ENCODE measurements around the gene KHDC4. TPM values are rescaled to one million over a fixed set of nuclear protein-coding genes. Genes with fewer than 3 reads are reported as not detected.

KHDC4 gene
- total and polyA plus RNA-seq, 4 donors: 15.4 to 63.1 (median 34.6) TPM

DNA sequence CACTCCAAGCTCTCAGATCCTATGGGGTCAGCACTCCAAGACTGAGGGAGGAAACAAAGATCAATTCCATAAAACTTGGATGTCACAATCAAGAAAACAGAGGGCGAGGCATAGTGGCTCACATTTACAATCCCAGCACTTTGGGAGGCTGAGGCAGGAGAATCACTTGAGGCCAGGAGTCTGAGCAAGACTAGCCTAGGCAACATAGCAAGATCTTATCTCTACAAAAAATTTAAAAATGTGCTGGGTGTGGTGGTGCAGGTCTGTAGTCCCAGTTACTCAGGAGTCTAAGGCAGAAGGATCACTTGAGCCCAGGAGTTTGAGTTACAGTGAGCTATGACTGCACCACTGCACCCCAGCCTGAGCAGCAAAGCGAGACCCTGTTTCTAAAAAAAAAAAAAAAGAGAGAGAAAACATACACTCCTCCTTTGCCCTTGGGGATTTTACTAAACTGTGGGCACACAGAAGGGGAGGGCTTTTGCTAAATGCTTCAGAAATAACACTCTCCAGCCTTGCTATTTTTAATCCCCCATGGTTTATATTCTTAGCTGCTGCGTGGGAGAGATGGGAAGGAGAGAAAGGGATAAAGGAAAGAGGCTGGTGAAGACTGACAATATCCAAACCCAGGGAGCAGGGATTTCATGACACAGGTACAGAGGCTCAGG is 26.0 kb upstream of the KHDC4 start:
- no peaks in the 10 kb centered on the region for H3K27me3 ChIP-seq (ENCODE audit: control insufficient read depth in 3 of 3, insufficient read depth in 3 of 3, low read length in 2 of 3)
- DNase-seq: no peak
- TF ChIP-seq, protein P1, sequence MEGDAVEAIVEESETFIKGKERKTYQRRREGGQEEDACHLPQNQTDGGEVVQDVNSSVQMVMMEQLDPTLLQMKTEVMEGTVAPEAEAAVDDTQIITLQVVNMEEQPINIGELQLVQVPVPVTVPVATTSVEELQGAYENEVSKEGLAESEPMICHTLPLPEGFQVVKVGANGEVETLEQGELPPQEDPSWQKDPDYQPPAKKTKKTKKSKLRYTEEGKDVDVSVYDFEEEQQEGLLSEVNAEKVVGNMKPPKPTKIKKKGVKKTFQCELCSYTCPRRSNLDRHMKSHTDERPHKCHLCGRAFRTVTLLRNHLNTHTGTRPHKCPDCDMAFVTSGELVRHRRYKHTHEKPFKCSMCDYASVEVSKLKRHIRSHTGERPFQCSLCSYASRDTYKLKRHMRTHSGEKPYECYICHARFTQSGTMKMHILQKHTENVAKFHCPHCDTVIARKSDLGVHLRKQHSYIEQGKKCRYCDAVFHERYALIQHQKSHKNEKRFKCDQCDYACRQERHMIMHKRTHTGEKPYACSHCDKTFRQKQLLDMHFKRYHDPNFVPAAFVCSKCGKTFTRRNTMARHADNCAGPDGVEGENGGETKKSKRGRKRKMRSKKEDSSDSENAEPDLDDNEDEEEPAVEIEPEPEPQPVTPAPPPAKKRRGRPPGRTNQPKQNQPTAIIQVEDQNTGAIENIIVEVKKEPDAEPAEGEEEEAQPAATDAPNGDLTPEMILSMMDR (IDR thresholded peaks at IDR 0.05; ENCODE audit: control extremely low read depth, extremely low read depth): no peak
- H3K9me3 ChIP-seq (ENCODE audit: control insufficient read depth in 4 of 4, insufficient read depth in 3 of 4, low read length in 3 of 4): no peaks in the 10 kb centered on the region
- H3K27ac ChIP-seq (ENCODE audit: low read depth in 1 of 2, low read length in 1 of 2): peak overlapping the region; percentile 50 to 76
- H3K36me3 ChIP-seq (ENCODE audit: control insufficient read depth in 4 of 4, insufficient read depth in 4 of 4, low read length in 4 of 4): peaks cover 22 to 63% (median 54%) of the 10 kb centered on the region in 4 donors
- 91 to 94% methylated on average over 3 of the region's 3 CpGs for WGBS, 2 donors
- no peak for ATAC-seq (ENCODE audit: insufficient read depth, low FRiP score)
- no peak overlapping the region for H3K9ac ChIP-seq (ENCODE audit: insufficient read depth in 1 of 2, low read length in 2 of 2)
- H3K4me1 ChIP-seq (ENCODE audit: control insufficient read depth in 5 of 5, insufficient read depth in 5 of 5, low read length in 5 of 5): peaks cover 0 to 4% (median 0%) of the 10 kb centered on the region in 5 donors
- no peak overlapping the region for H3K4me3 ChIP-seq

GRCh38 chr1:155957411-155957915 is 23.2 kb upstream of the KHDC4 start:
- TF ChIP-seq, protein P1 (IDR thresholded peaks at IDR 0.05; ENCODE audit: control extremely low read depth, extremely low read depth): no peak
- Histone ChIP-seq H3K9ac (ENCODE audit: insufficient read depth in 1 of 2, low read length in 2 of 2) (no peak overlapping the region), H3K27ac (ENCODE audit: low read depth in 1 of 2, low read length in 1 of 2) (peak overlapping the region in 1 of 2 donors; percentile 20), H3K9me3 (ENCODE audit: control insufficient read depth in 4 of 4, insufficient read depth in 3 of 4, low read length in 3 of 4) (no peaks in the 10 kb centered on the region), H3K36me3 (ENCODE audit: control insufficient read depth in 4 of 4, insufficient read depth in 4 of 4, low read length in 4 of 4) (peaks cover 25 to 57% (median 53%) of the 10 kb centered on the region in 4 donors), H3K27me3 (ENCODE audit: control insufficient read depth in 3 of 3, insufficient read depth in 3 of 3, low read length in 2 of 3) (no peaks in the 10 kb centered on the region), H3K4me1 (ENCODE audit: control insufficient read depth in 5 of 5, insufficient read depth in 5 of 5, low read length in 5 of 5) (peaks cover 0 to 3% (median 0%) of the 10 kb centered on the region in 5 donors), H3K4me3 (no peak overlapping the region)
- DNase-seq (no peak), ATAC-seq (ENCODE audit: insufficient read depth, low FRiP score) (no peak)
- WGBS, 2 donors: 93 to 96% methylated on average over 12 of the region's 12 CpGs

- DNase-seq (no peak), ATAC-seq (ENCODE audit: insufficient read depth, low FRiP score) (no peak)
- Histone ChIP-seq H3K36me3 (ENCODE audit: control insufficient read depth in 4 of 4, insufficient read depth in 4 of 4, low read length in 4 of 4) (peaks cover 34 to 63% (median 55%) of the 10 kb centered on the region in 4 donors), H3K27ac (ENCODE audit: low read depth in 1 of 2, low read length in 1 of 2) (no peak overlapping the region), H3K4me1 (ENCODE audit: control insufficient read depth in 5 of 5, insufficient read depth in 5 of 5, low read length in 5 of 5) (no peaks in the 10 kb centered on the region), H3K27me3 (ENCODE audit: control insufficient read depth in 3 of 3, insufficient read depth in 3 of 3, low read length in 2 of 3) (no peaks in the 10 kb centered on the region), H3K9me3 (ENCODE audit: control insufficient read depth in 4 of 4, insufficient read depth in 3 of 4, low read length in 3 of 4) (no peaks in the 10 kb centered on the region), H3K9ac (ENCODE audit: insufficient read depth in 1 of 2, low read length in 2 of 2) (no peak overlapping the region), H3K4me3 (no peak overlapping the region)
- TF ChIP-seq, protein P1 (IDR thresholded peaks at IDR 0.05; ENCODE audit: control extremely low read depth, extremely low read depth): no peak
- WGBS, 2 donors: 97 to 99% methylated on average over 3 of the region's 3 CpGs
Observed at GRCh38 chr1:155954645-155955044, 20.4 kb upstream of the KHDC4 start.

Data from lung (tissue), 12 donors.